HepG2 (cell line): ENCODE measurements around the gene ZBTB47. TPM values are rescaled to one million over a fixed set of nuclear protein-coding genes. Genes with fewer than 3 reads are reported as not detected.

Experiments
- AGO2 ChIP-seq: fragments of 200-400 bp; formaldehyde crosslinking; optimal IDR thresholded peaks from 2 replicates; pipeline ENCODE3; 2017; ENCODE audit warnings: mild to moderate bottlenecking, low read depth, low read length, moderate library complexity
- CSRNP1 ChIP-seq: sonication (generic); formaldehyde crosslinking; IDR thresholded peaks from 2 replicates; pipeline ENCODE4 v1.8.1; 2023; ENCODE audit warnings: mild to moderate bottlenecking, missing genetic modification reagents
- FOSL1 ChIP-seq: sonication (generic); formaldehyde crosslinking; IDR thresholded peaks from 2 replicates; pipeline ENCODE4 v1.9.0; 2021; ENCODE audit warnings: missing genetic modification reagents, borderline replicate concordance
- IKZF1 ChIP-seq: fragments of 450-650 bp; IDR thresholded peaks from 2 replicates; pipeline ENCODE4 v1.7.1; 2016
- IRF9 ChIP-seq: sonication (generic); formaldehyde crosslinking; IDR thresholded peaks from 2 replicates; pipeline ENCODE4 v1.8.0; 2022; ENCODE audit warnings: missing genetic modification reagents, mild to moderate bottlenecking, borderline replicate concordance
- JUNB ChIP-seq: sonication (generic); formaldehyde crosslinking; IDR thresholded peaks from 2 replicates; pipeline ENCODE4 v1.8.0; 2022; ENCODE audit warnings: missing genetic modification reagents, mild to moderate bottlenecking, borderline replicate concordance
- MYPOP ChIP-seq: sonication (generic); formaldehyde crosslinking; IDR thresholded peaks from 2 replicates; pipeline ENCODE4 v1.8.1; 2023; ENCODE audit warnings: mild to moderate bottlenecking, moderate library complexity, missing genetic modification reagents
- ZC3H13 ChIP-seq: sonication (generic); formaldehyde crosslinking; IDR thresholded peaks from 2 replicates; pipeline ENCODE4 v1.8.1; 2023; ENCODE audit warnings: mild to moderate bottlenecking, missing genetic modification reagents, moderate library complexity
- ZFY ChIP-seq: sonication (generic); formaldehyde crosslinking; IDR thresholded peaks from 2 replicates; pipeline ENCODE4 v1.4.0; 2020; ENCODE audit warnings: missing genetic modification reagents
- ZNF138 ChIP-seq: sonication (generic); formaldehyde crosslinking; IDR thresholded peaks from 2 replicates; pipeline ENCODE4 v1.5.0; 2020; ENCODE audit warnings: mild to moderate bottlenecking, low read depth, missing genetic modification reagents
- ZNF232 ChIP-seq: sonication (generic); formaldehyde crosslinking; IDR thresholded peaks from 2 replicates; pipeline ENCODE4 v1.4.0; 2020; ENCODE audit warnings: missing genetic modification reagents, borderline replicate concordance
- polyA plus RNA-seq, 8 experiments: library from polyadenylated mRNA; depleted of rRNA in 3 of 8; stranded (reverse) in 7 of 8; unstranded in 1 of 8; fragments of >200 nt; fragmentation: Illumina TruSeq in 4 of 8; extraction: Trizol in 4 of 8; gene quantifications; 2 replicates each; pipeline versions ENCODE4 v1.2.1 to v1.2.3, GENCODE V29; 2011 to 2016; ENCODE audit warnings: low read depth in 4 of 8, missing spikeins in 1 of 8, mixed read lengths in 1 of 8; ENCODE audit not compliant: insufficient read depth in 1 of 8
- total RNA-seq, 5 experiments: library from RNA; depleted of rRNA; stranded (reverse); fragments of >200 nt; fragmentation: Illumina TruSeq; extraction: Trizol; gene quantifications; 2 replicates each; pipeline ENCODE4 v1.2.3, GENCODE V29; 2016; ENCODE audit warnings: low read depth in 1 of 5
- TF ChIP-seq, protein P1 (sequence below): IDR thresholded peaks from 2 replicates; pipeline ENCODE4 v1.6.1; 2018; ENCODE audit warnings: missing genetic modification reagents, mild to moderate bottlenecking, missing compliant biosample characterization
- TF ChIP-seq, protein P2 (sequence below): sonication (generic); formaldehyde crosslinking; IDR thresholded peaks from 2 replicates; pipeline ENCODE4 v1.9.0; 2022; ENCODE audit warnings: low read depth, missing genetic modification reagents
- TF ChIP-seq, protein P3 (sequence below): IDR thresholded peaks from 2 replicates; pipeline ENCODE4 v1.6.1; 2016; ENCODE audit warnings: control low read depth

Gene ZBTB47
- total and polyA plus RNA-seq, 2 of the 13 experiments (the other 11 are each of a cell fraction or from before 2014, with no cell fraction given): 1.5 to 3.1 TPM

DNA sequence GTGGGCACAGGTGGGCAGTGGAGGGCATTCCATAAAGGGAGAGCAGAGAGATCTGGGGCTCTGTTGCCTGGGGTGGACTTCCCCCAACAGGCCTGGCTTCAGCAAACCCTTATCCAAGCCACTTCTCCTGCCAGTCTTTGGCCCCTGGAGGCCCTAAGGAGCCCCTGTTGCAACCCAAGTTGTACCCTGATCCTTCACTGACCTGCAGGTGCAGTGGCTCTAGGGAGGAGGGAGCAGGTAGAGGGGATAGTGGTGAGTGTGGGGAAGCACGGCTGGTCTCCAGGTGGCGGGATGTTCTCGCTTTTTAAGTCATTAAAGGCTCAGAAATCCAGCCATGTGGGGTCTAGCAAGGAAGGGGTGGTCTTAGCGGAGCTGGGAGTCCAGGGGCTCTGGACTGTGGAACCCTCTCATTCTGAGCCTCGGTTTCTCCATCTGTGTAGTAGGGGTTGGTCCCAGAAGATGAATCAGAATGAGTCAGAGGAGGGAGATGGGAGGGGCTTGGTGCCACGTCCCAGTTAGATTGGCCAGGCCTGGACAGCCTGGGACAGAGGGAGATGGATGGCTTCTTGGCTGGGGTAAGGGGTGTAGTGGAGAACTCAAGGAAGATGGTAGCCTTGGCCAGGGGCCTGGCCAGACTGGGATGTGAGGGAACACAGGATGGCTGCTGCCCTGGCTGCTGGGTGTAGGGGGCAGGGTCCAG, 2.6 kb downstream of the ZBTB47 start (continued):
- no peak for TF ChIP-seq ZNF138 (CRISPR knock-in tag)
- TF ChIP-seq ZC3H13 (CRISPR knock-in tag): no peak
- no peak for TF ChIP-seq IKZF1
- TF ChIP-seq, protein P1, sequence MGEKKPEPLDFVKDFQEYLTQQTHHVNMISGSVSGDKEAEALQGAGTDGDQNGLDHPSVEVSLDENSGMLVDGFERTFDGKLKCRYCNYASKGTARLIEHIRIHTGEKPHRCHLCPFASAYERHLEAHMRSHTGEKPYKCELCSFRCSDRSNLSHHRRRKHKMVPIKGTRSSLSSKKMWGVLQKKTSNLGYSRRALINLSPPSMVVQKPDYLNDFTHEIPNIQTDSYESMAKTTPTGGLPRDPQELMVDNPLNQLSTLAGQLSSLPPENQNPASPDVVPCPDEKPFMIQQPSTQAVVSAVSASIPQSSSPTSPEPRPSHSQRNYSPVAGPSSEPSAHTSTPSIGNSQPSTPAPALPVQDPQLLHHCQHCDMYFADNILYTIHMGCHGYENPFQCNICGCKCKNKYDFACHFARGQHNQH (CRISPR knock-in tag): no peak
- no peak for TF ChIP-seq IRF9 (CRISPR knock-in tag)
- no peak for TF ChIP-seq FOSL1 (CRISPR knock-in tag)
- no peak for TF ChIP-seq AGO2
- TF ChIP-seq JUNB (CRISPR knock-in tag): no peak
- TF ChIP-seq, protein P2, sequence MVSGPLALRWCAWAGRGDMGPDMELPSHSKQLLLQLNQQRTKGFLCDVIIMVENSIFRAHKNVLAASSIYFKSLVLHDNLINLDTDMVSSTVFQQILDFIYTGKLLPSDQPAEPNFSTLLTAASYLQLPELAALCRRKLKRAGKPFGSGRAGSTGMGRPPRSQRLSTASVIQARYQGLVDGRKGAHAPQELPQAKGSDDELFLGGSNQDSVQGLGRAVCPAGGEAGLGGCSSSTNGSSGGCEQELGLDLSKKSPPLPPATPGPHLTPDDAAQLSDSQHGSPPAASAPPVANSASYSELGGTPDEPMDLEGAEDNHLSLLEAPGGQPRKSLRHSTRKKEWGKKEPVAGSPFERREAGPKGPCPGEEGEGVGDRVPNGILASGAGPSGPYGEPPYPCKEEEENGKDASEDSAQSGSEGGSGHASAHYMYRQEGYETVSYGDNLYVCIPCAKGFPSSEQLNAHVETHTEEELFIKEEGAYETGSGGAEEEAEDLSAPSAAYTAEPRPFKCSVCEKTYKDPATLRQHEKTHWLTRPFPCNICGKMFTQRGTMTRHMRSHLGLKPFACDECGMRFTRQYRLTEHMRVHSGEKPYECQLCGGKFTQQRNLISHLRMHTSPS: no peak
- no peak for TF ChIP-seq CSRNP1 (CRISPR knock-in tag)
- TF ChIP-seq ZNF232 (CRISPR knock-in tag): no peak
- no peak; the same call in 1 of the 2 replicates for TF ChIP-seq ZFY (CRISPR knock-in tag)
- TF ChIP-seq, protein P3, sequence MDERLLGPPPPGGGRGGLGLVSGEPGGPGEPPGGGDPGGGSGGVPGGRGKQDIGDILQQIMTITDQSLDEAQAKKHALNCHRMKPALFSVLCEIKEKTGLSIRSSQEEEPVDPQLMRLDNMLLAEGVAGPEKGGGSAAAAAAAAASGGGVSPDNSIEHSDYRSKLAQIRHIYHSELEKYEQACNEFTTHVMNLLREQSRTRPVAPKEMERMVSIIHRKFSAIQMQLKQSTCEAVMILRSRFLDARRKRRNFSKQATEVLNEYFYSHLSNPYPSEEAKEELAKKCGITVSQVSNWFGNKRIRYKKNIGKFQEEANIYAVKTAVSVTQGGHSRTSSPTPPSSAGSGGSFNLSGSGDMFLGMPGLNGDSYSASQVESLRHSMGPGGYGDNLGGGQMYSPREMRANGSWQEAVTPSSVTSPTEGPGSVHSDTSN: no peak
- TF ChIP-seq MYPOP: no peak
